ENCODE data around the gene CPA1.

Gene CPA1

GRCh38 chr7:130363026-130363847 lies 17.1 kb upstream of the CPA1 start:
- TF ChIP-seq, protein P1, sequence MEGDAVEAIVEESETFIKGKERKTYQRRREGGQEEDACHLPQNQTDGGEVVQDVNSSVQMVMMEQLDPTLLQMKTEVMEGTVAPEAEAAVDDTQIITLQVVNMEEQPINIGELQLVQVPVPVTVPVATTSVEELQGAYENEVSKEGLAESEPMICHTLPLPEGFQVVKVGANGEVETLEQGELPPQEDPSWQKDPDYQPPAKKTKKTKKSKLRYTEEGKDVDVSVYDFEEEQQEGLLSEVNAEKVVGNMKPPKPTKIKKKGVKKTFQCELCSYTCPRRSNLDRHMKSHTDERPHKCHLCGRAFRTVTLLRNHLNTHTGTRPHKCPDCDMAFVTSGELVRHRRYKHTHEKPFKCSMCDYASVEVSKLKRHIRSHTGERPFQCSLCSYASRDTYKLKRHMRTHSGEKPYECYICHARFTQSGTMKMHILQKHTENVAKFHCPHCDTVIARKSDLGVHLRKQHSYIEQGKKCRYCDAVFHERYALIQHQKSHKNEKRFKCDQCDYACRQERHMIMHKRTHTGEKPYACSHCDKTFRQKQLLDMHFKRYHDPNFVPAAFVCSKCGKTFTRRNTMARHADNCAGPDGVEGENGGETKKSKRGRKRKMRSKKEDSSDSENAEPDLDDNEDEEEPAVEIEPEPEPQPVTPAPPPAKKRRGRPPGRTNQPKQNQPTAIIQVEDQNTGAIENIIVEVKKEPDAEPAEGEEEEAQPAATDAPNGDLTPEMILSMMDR (IDR thresholded peaks at IDR 0.05; ENCODE audit: low read depth, low read length): no peak
- H3K9me3 ChIP-seq (ENCODE audit: severe bottlenecking): peaks cover 10% of the 10 kb centered on the region
- H3K36me3 ChIP-seq: no peaks in the 10 kb centered on the region
- H3K4me3 ChIP-seq (ENCODE audit: low read depth, low read length): no peak overlapping the region
- H3K27ac ChIP-seq: no peak overlapping the region
- no peaks in the 10 kb centered on the region for H3K27me3 ChIP-seq (ENCODE audit: insufficient read depth, low read depth, severe bottlenecking)
- DNase-seq: no peak

- H3K27ac ChIP-seq: no peak overlapping the region
Measured at GRCh38 chr7:130364451-130364850, 15.8 kb upstream of the CPA1 start.

DNA sequence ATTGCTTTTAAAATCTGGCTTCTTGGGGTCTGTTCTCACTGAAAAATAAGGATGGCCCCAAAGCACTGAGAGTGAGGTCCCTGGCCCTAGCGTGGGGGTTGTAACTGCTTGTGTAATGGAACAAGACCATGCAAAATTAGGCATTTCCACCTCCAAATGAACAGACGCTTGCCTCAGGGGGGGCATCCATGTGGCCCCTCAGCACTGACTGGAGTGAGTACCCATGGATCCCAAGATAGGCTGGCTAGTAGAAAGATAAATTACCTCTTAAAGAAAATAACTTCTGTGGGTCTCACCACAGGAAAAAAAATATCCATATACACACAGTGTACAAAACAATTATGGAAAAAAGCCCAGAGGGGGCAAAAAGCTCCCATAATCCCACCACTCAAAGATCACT lies 15.2 kb upstream of the CPA1 start:
- Histone ChIP-seq H3K27ac (no peak overlapping the region), H3K9me3 (ENCODE audit: severe bottlenecking) (peaks cover 3% of the 10 kb centered on the region), H3K36me3 (no peaks in the 10 kb centered on the region), H3K27me3 (ENCODE audit: insufficient read depth, low read depth, severe bottlenecking) (no peaks in the 10 kb centered on the region), H3K4me3 (ENCODE audit: low read depth, low read length) (no peak overlapping the region)
- TF ChIP-seq, protein P1 (IDR thresholded peaks at IDR 0.05; ENCODE audit: low read depth, low read length): no peak
- no peak for DNase-seq

More at GRCh38 chr7:130364451-130364850, 15.8 kb upstream of the CPA1 start:
- no peak for DNase-seq
- Histone ChIP-seq H3K9me3 (ENCODE audit: severe bottlenecking) (peaks cover 6% of the 10 kb centered on the region), H3K36me3 (no peaks in the 10 kb centered on the region), H3K27me3 (ENCODE audit: insufficient read depth, low read depth, severe bottlenecking) (no peaks in the 10 kb centered on the region), H3K4me3 (ENCODE audit: low read depth, low read length) (no peak overlapping the region)
- TF ChIP-seq, protein P1 (IDR thresholded peaks at IDR 0.05; ENCODE audit: low read depth, low read length): no peak

DNA sequence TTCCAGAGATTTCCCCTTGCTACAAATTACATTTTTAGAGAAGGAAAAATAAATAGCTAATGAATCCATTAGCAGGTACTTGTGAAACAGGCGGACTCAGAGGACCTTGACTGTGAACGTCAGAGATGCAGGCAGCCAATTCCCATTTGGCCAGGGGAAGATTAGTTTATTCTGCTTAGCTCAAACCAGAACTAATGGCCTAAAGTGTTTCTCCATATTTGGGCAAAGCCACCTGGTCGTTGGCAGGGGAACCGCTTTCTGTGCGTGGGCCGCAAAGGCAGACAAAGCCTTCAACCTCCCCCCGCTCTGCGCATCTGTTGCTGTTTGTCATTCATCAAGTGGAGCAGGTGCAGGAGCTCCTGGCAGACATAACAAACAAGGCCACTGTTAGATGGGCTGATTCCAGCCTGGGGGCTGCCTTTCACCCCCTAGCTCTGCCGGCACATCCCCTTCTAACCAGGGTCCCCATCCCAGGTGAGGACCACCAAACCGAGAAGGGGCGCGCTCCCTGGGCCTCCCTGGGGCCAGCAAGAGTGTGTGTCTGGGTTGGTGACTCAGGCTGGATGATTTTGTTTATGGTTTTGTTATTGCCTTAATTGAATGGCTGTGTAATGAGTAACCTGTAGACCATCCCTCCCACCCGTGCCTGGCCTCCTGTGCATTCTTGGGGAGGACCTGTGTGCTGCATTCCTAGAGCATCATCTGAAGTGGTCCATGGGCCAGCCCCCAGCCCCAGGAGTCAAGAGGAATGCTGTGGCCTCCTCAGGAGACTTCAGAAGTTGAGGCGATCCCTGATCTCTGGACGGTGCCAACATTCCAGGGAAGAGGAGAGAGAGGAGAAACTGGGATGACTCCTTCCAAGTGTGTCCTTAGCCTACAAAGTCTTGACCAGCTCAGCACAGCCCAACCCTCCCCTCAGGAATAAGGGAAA lies 14.5 kb upstream of the CPA1 start:
- Histone ChIP-seq H3K36me3 (no peaks in the 10 kb centered on the region), H3K4me3 (ENCODE audit: low read depth, low read length) (no peak overlapping the region), H3K9me3 (ENCODE audit: severe bottlenecking) (no peaks in the 10 kb centered on the region), H3K27ac (no peak overlapping the region), H3K27me3 (ENCODE audit: insufficient read depth, low read depth, severe bottlenecking) (no peaks in the 10 kb centered on the region)
- TF ChIP-seq, protein P1 (IDR thresholded peaks at IDR 0.05; ENCODE audit: low read depth, low read length): no peak
- peak; percentile 36 for DNase-seq

DNA sequence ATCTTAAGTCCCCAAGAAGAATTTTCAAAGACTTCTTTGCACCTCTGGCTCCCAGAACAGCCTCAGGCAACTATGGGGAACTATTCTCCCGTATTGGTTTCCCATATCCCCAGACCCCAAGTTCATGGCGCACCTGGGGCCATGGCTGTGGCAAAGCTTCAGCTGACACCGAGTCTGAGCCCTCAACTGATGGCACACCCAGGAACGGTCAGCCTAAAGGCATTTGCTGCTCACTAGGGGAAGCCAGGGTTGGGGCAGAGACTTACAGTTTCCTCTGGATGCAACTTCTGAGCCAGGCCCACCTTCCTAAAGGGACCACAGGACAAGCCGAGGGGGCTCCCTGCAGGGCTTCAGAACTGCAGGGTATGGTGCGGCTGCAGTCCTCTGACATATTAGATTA lies 13.7 kb upstream of the CPA1 start:
- TF ChIP-seq, protein P1 (IDR thresholded peaks at IDR 0.05; ENCODE audit: low read depth, low read length): no peak
- Histone ChIP-seq H3K9me3 (ENCODE audit: severe bottlenecking) (no peaks in the 10 kb centered on the region), H3K27ac (no peak overlapping the region), H3K27me3 (ENCODE audit: insufficient read depth, low read depth, severe bottlenecking) (no peaks in the 10 kb centered on the region), H3K4me3 (ENCODE audit: low read depth, low read length) (no peak overlapping the region), H3K36me3 (no peaks in the 10 kb centered on the region)
- DNase-seq: no peak
